ENCODE results near the gene SLC38A9. TPM values are rescaled to one million over a fixed set of nuclear protein-coding genes. Genes with fewer than 3 reads are reported as not detected.

SLC38A9 gene
- total and polyA plus RNA-seq, 2 of the 8 experiments (the other 6 are each of a cell fraction or from before 2014, with no cell fraction given) = 29.2 to 43.7 TPM

DNA sequence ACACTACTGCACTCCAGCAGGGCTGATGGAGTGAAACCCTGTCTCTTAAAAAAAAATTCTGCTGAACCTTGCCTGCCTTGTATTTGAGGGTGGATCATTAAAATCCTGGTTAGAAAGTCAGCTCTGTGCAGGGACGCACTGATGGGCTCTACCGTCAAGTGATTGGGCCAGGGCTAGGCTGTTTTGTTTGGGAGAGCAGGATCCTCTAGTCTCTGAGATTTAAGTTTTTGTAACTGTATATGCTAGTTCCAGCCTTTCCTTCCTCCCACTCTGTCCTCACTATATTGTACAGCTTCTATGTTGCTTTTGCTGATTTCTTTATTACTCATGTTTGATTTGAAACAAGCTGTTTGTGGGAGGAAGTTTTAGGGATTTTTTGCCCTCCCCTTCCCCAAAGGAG is 37.3 kb upstream of the SLC38A9 start (continued):
- no peak for TF ChIP-seq CTBP2 (IDR thresholded peaks at IDR 0.05; ENCODE audit: borderline replicate concordance, insufficient read depth, insufficient read length, low read length)

All from H1 (cell line).